NCI-H82 (cell line): Measurements from ENCODE around the gene PATZ1.

Source experiments
- DNase-seq: peaks from one replicate; lab custom pipeline; 2025; lab: John Stamatoyannopoulos, UW

PATZ1 gene

DNA sequence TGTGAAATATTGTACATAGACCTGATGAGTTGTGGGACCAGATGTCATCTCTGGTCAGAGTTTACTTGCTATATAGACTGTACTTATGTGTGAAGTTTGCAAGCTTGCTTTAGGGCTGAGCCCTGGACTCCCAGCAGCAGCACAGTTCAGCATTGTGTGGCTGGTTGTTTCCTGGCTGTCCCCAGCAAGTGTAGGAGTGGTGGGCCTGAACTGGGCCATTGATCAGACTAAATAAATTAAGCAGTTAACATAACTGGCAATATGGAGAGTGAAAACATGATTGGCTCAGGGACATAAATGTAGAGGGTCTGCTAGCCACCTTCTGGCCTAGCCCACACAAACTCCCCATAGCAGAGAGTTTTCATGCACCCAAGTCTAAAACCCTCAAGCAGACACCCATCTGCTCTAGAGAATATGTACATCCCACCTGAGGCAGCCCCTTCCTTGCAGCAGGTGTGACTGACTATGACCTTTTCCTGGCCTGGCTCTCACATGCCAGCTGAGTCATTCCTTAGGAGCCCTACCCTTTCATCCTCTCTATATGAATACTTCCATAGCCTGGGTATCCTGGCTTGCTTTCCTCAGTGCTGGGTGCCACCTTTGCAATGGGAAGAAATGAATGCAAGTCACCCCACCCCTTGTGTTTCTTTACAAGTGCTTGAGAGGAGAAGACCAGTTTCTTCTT lies 66.2 kb downstream of the PATZ1 start:
- DNase-seq = no peak

DNA sequence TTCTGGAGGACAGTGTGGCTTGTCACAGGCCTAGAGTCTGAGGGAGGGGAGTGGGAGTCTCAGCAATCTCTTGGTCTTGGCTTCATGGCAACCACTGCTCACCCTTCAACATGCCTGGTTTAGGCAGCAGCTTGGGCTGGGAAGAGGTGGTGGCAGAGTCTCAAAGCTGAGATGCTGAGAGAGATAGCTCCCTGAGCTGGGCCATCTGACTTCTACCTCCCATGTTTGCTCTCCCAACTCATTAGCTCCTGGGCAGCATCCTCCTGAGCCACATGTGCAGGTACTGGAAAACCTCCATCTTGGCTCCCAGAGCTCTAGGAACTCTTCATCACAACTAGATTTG lies 66.8 kb downstream of the PATZ1 start:
- DNase-seq = no peak

DNA sequence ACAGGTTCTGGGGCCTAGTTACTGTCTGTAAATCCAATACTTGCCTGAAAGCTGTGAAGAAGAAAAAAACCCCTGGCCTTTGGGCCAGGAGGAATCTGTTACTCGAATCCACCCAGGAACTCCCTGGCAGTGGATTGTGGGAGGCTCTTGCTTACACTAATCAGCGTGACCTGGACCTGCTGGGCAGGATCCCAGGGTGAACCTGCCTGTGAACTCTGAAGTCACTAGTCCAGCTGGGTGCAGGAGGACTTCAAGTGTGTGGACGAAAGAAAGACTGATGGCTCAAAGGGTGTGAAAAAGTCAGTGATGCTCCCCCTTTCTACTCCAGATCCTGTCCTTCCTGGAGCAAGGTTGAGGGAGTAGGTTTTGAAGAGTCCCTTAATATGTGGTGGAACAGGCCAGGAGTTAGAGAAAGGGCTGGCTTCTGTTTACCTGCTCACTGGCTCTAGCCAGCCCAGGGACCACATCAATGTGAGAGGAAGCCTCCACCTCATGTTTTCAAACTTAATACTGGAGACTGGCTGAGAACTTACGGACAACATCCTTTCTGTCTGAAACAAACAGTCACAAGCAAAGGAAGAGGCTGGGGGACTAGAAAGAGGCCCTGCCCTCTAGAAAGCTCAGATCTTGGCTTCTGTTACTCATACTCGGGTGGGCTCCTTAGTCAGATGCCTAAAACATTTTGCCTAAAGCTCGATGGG lies 67.4 kb downstream of the PATZ1 start:
- no peak for DNase-seq

DNA sequence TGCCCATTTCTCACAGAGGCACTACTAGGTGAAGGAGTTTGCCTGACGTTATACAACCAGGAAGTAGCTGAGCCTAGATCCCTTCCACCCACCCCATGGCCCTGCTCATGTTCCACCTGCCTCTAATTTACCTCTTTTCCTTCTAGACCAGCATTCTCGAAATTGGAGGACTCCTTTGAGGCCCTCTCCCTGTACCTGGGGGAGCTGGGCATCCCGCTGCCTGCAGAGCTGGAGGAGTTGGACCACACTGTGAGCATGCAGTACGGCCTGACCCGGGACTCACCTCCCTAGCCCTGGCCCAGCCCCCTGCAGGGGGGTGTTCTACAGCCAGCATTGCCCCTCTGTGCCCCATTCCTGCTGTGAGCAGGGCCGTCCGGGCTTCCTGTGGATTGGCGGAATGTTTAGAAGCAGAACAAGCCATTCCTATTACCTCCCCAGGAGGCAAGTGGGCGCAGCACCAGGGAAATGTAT lies 68.0 kb downstream of the PATZ1 start:
- DNase-seq = no peak

DNA sequence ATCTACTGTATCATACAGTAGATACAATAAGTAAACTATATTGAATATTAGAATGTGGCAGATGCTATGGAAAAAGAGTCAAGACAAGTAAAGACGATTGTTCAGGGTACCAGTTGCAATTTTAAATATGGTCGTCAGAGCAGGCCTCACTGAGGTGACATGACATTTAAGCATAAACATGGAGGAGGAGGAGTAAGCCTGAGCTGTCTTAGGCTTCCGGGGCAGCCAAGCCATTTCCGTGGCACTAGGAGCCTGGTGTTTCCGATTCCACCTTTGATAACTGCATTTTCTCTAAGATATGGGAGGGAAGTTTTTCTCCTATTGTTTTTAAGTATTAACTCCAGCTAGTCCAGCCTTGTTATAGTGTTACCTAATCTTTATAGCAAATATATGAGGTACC lies 68.4 kb downstream of the PATZ1 start:
- no peak for DNase-seq

DNA sequence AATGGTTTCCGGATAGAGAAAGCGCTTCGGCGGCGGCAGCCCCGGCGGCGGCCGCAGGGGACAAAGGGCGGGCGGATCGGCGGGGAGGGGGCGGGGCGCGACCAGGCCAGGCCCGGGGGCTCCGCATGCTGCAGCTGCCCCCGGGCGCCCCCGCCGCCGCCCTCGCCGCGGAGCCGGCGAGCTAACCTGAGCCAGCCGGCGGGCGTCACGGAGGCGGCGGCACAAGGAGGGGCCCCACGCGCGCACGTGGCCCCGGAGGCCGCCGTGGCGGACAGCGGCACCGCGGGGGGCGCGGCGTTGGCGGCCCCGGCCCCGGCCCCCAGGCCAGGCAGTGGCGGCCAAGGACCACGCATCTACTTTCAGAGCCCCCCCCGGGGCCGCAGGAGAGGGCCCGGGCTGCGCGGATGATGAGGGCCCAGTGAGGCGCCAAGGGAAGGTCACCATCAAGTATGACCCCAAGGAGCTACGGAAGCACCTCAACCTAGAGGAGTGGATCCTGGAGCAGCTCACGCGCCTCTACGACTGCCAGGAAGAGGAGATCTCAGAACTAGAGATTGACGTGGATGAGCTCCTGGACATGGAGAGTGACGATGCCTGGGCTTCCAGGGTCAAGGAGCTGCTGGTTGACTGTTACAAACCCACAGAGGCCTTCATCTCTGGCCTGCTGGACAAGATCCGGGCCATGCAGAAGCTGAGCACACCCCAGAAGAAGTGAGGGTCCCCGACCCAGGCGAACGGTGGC lies 69.5 kb downstream of the PATZ1 start:
- DNase-seq = no peak
